ENCODE results near the gene MT1E. TPM values are rescaled to one million over a fixed set of nuclear protein-coding genes. Genes with fewer than 3 reads are reported as not detected.

Gene MT1E
- total and polyA plus RNA-seq, 2 of the 13 experiments (the other 11 are each of a cell fraction or from before 2014, with no cell fraction given) = 110 to 1,072 TPM

- no peak for TF ChIP-seq ZC3H13 (CRISPR knock-in tag; IDR thresholded peaks at IDR 0.05)
- no peak for TF ChIP-seq ZNF563 (CRISPR knock-in tag; IDR thresholded peaks at IDR 0.05)
- peak; percentile 67; the same call in 1 of the 2 replicates for TF ChIP-seq ZNF607 (CRISPR knock-in tag; IDR thresholded peaks at IDR 0.05; ENCODE audit: borderline replicate concordance)
- no peak for TF ChIP-seq ONECUT2 (CRISPR knock-in tag; IDR thresholded peaks at IDR 0.05)
- TF ChIP-seq IRF9 (CRISPR knock-in tag; IDR thresholded peaks at IDR 0.05; ENCODE audit: borderline replicate concordance) = no peak
- TF ChIP-seq THAP9 (CRISPR knock-in tag; IDR thresholded peaks at IDR 0.05; ENCODE audit: borderline replicate concordance) = no peak
- TF ChIP-seq ZNF589 (CRISPR knock-in tag; conservative IDR thresholded peaks at IDR 0.05) = no peak
- TF ChIP-seq ZNF710 (CRISPR knock-in tag; IDR thresholded peaks at IDR 0.05; ENCODE audit: borderline replicate concordance) = no peak
- TF ChIP-seq ZFP36 (IDR thresholded peaks at IDR 0.05; ENCODE audit: borderline replicate concordance, low read depth, low read length, partially characterized antibody) = no peak
- TF ChIP-seq SRSF1 (optimal IDR thresholded peaks at IDR 0.05; ENCODE audit: low read depth, low read length) = no peak
- TF ChIP-seq TBP (CRISPR knock-in tag; IDR thresholded peaks at IDR 0.05) = no peak
- no peak for TF ChIP-seq ZNF780A (CRISPR knock-in tag; IDR thresholded peaks at IDR 0.05)
- no peak for TF ChIP-seq ELF3 (CRISPR knock-in tag; IDR thresholded peaks at IDR 0.05)
- TF ChIP-seq ZNF792 (CRISPR knock-in tag; IDR thresholded peaks at IDR 0.05) = no peak
- TF ChIP-seq ZNF883 (CRISPR knock-in tag; IDR thresholded peaks at IDR 0.05; ENCODE audit: not compliant biosample characterization) = no peak
- TF ChIP-seq ARNT (IDR thresholded peaks at IDR 0.05) = no peak
- no peak for TF ChIP-seq GZF1 (CRISPR knock-in tag; IDR thresholded peaks at IDR 0.05)
- TF ChIP-seq HDAC2 (CRISPR knock-in tag; IDR thresholded peaks at IDR 0.05) = no peak; the same call in 1 of the 2 replicates
- no peak for TF ChIP-seq PRDM15 (CRISPR knock-in tag; IDR thresholded peaks at IDR 0.05)
- no peak for TF ChIP-seq MYC (CRISPR knock-in tag; IDR thresholded peaks at IDR 0.05; ENCODE audit: borderline replicate concordance)
Measured at GRCh38 chr16:56609463-56609921, 16.1 kb upstream of the MT1E start (continued).

Data from HepG2 (cell line).